HG02623 (cell line): ENCODE data around the gene CEP128.
A peak's percentile ranks its signal among the peaks of the same experiment; 100 is the strongest.
"Not testable (repeated sequence)": the region's sequence is repeated elsewhere in the genome, so short reads cannot be mapped to it uniquely, and the experiment has no call there.

Source experiments
- ATAC-seq: cut with Tn5 transposase; IDR thresholded peaks from one replicate; pipeline ENCODE4 v1.9.1; 2021; ENCODE audit warnings: moderate library complexity; ENCODE audit not compliant: unreplicated experiment

The CEP128 gene

DNA sequence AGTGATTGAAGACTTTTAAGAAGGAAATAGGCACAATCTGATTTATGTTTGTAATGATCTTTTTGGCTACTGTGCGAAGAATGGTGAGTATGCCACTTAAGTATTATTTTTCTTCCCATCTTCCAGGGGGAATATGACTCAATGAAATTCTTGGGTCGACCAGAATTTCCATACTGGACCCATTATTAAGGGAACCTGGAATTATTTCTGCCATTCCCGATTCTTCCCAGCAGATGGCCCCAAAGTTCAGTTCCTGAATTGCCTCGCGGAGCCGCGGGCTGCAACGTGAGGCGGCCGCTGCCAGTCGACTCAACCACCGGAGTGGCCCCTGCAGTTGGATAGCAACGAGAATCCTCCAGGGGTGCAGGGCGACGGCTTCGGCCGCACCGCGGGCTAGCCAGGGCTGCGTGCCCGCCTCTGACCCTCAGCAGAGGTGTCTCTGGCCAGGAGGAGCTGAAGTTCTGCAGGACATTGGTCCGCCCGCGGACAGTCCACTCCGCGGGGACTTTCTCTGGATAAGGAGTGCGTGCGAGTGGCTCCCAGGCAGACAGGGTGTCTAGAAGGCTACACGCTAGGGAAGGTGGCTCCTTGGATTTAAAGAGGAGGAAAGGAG is 13.3 kb upstream of the CEP128 start:
- ATAC-seq, result no peak

DNA sequence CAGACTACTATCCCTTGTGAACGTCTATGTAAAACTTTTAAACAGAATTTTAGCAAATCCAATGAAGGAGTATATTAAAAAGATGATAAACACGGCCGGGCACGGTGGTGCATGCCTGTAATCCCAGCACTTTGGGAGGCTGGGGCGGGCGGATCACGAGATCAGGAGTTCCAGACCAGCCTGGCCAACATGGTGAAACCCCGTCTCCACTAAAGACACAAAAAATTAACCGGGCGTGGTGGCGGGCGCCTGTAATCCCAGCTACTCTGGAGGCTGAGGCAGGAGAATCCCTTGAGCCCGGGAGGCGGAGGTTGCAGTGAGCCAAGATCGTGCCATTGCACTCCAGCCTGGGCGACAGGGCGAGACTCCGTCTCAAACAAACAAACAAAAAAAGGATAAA is 11.7 kb upstream of the CEP128 start:
- not testable (repeated sequence) for ATAC-seq

DNA sequence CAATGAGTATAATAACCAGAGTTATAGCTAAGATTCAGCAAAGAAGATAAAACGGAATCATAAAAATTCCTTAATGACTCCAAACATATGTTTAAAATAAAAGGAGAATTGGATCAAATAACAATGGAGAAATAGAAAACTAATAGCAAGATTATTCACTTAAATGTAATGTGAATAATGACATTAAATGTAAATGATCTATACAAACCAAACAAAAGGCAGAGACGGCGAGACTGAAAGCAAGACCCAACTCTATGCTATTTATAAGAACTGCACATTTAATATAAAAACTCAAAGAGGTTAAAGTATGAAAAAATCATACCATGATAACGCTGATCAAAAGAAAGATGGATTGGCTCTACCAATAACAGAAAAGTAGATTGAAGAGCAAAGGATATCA is 10.0 kb upstream of the CEP128 start:
- no peak for ATAC-seq

DNA sequence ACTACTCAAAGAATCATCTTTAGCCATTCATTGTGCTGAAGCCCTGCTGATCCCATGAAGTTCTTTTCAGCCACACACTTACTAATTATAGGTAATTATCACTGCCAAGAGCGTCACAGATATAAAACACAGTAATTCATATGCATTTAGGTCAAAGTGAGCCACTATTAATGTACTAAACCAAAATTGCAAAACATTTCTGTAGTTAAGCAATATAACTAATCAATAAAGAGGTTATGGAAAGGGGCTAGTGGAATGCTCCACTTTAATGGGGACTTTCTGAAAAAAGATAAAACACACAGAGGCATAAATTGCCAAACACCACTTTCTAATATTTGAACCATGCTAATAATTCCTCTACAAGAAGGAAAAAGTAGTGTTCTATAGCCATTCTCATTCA is 6.8 kb upstream of the CEP128 start:
- no peak for ATAC-seq

DNA sequence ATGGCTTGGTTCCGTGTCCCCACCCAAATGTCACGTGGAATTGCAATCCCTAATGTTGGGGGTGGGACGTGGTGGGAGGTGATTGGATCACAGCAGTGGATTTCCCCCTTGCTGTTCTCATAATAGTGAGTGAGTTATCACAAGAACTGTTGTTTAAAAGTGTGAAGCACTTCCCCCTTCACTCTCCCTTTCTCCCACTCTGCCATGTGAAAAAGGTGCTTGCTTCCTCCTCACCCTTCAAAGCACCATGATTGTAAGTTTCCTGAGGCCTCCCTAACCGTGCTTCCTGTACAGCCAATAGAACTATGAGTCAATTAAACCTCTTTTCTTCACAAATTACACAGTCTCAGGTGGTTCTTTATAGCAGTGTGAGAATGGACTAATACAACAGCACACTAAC is 5.3 kb upstream of the CEP128 start:
- ATAC-seq, result no peak

DNA sequence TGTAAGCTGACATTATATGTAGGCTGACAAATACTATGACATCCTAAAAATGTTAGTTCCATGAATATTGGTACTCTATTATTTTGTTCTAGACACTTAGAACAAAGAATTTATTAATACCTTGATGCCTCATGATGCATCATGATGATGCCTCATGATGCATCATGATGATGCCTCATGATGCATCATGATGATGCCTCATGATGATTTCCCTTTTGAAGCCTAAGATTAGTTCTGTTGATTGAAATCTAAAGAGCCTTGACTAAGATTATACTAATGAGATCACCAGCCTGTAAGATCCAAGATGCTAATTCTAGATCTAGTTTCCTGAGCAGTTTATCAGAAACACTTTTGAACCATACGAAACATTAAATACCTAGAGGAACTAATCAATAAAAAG is 4.6 kb upstream of the CEP128 start:
- no peak for ATAC-seq

DNA sequence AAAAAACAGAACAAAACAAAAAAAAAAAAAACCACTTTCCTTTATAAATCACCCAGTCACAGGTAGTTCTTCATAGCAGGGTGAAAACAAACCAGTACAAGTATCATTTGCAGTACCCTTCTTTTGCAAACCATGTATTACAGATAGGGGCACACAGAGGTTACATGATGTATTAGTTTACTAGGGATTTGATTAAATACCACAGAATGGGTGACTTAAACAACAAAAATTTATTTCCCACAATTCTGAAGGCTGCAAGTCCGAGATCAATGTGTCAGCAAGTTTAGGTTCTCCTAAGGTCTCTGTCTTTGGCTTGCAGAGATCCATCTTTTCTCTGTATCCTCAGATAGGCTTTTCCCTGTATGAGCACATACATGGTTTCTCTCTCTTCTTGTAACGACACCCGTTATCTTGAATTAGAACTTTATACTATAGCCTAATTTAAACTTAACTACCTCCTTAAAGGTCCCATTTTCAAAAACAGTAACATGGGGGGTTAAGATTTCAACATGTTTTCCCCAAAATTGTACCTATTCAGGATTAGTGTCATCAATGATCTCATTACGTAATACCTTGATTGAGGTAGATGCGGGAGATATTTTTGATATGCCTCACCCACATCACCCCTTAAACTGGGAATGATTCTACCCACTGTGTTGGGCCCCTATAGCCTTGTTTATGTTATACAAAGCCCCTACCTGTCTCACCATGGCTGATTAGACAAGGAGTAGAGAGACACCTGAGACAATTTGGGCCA is 3.5 kb upstream of the CEP128 start:
- ATAC-seq, result no peak

DNA sequence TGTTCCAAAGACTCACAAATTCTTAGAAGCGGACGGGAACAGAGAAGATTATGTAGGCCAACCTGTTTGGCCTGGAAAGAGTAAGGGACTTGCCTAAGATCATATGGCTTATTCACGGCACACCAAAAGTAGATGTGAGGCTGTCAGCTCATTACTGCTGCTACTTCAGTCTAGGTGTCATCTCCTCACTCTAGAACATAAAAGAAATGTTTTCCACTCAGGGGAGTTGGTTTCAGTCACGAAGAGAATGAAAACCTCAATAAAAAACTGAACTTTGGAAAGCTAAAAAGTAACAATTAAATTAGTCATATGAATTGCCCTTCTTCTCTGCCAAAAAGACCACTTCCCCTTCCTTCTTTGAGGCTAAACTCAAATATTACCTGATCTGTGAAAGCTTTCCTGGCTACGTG is 658 bp upstream of the CEP128 start:
- peak; percentile 7 for ATAC-seq

DNA sequence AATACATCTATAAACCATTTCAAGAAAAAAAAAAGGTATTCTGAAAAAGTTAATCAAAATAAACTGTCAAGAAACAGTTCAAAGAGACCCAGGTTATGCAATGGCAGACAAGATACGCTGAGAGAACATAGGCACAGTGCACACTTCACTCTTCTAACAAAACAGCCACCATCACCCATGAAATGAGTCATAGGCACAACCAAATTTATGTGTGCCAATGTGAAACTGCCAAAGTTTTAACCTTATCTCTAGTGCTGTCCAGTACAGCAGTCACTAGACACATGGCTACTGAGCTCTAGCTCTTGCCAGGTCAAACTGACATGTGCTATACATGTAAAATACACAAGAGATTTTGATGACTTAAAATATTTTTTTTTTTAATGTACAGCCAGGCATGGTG is 1.4 kb downstream of the CEP128 start:
- no peak for ATAC-seq

DNA sequence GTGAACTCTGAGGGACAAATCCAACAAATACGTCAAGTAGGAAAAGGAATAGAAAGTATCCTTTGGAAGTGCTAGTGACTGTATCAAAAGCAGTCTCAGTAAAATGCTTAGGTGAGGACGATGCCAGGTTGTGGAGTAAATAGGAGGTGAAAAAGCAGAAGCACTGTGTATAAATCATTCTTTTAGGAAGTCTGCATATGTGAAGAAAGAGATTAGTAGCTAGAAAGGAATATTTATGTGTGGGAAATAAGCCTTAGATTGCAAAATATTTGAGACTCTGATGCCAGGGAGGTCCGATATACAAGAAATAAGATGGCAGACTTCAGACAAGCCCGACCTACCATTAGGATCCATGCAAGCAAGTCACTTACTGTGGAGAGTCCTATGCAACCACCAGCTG is 7.9 kb downstream of the CEP128 start:
- ATAC-seq, result no peak

DNA sequence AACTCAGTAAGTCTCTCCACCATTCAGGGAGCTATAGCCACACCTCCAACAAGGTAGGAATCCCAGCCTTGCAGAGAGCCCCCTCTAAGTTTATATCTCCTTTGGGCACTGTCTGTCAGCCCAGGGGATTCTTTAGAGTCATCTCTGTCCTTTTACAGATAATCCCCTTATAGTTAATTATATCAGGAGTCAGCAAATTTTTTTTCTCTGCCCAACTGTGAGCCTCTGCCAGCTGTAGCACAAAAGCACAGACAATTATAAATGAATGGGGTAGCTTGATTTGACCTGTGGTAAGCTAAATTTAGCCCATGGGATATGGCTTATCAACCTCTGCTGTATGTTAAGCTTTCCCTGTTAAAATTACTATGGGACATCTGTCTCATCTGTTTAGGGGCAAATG is 8.3 kb downstream of the CEP128 start:
- ATAC-seq, result no peak

DNA sequence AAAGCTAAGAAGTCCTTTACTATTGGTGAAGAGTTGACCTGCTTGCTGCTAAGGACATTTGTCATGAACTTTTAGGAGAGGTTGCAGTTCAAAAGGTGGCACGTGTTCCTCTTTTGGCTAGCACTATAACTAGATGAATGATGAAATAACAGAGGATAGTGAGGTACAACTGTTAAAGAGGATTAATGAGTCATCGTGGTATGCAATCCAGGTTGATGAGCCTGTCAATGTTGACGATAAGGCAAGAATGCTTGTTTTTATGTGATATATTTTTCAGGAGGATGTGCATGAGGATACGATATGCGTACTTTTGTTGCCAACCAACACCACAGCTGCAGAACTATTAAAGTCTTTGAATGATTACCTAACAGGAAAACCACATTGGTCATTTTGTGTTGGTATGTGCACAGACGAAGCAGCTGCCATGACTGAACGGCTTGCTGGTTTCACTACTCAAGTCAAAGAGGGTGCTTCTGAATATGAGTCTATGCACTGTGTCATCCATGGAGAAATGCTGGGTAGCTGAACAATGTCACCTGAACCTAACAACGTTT is 10.6 kb downstream of the CEP128 start:
- ATAC-seq, result peak; percentile 99

DNA sequence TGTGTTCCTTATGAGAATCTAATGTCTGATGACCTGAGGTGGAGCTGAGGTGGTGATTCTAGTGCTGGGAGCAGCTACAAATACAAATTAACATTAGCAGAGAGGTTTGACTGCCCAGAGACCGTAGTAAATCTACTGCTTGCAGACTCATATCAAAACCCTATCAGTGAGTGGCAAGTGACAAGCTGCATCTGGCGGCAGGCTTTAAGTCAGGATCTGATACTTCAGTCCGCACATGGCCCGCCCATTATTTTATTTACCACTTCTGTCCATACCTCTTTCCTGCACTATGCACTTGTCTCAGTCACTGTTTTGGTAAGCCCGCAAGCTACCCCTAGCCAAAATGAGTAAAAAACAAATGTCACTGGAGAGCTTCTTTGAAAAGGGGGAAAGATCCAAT is 11.4 kb downstream of the CEP128 start:
- no peak for ATAC-seq

DNA sequence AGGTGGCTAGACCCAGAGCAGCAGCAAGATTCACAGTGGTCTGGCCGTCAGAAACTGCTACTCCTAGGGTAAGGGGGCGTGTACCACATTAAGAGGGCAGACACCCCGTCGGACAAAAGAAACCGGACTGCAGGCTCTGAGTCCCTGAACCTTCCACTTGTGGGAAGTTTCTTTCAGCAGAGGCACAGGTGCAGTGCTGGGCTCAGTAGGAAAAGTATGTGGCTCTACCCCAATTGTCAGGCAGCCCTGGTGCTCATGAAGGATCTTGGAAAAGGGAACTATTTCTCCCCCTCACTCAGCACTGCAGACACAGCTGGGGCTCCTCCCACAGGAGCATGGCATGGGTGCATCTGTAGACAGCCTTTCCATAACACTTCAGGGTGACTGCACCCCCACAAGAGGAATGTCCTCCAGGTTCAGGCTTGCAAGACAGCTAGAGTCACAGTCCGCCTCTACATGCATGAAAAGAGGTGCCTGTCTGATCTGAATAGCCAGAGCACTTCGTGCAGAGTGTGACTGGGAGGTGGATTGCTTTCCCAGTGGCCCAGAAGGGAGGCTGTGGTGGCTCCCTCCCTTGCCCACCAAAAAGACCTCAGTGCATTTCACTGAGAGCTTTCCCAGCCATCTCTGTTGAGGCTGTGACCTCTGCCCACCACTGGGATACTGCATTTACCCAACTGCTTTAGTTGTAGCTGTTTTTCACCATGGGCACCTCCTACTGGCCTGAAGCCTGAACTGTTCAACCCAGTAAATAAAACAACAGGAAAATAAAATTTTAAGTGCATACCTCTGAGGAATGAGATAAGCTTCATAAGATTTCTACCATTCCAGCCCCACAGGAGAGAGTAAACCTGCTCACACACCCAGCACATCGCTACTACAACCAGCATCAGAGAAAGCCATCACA is 14.2 kb downstream of the CEP128 start:
- ATAC-seq, result no peak

DNA sequence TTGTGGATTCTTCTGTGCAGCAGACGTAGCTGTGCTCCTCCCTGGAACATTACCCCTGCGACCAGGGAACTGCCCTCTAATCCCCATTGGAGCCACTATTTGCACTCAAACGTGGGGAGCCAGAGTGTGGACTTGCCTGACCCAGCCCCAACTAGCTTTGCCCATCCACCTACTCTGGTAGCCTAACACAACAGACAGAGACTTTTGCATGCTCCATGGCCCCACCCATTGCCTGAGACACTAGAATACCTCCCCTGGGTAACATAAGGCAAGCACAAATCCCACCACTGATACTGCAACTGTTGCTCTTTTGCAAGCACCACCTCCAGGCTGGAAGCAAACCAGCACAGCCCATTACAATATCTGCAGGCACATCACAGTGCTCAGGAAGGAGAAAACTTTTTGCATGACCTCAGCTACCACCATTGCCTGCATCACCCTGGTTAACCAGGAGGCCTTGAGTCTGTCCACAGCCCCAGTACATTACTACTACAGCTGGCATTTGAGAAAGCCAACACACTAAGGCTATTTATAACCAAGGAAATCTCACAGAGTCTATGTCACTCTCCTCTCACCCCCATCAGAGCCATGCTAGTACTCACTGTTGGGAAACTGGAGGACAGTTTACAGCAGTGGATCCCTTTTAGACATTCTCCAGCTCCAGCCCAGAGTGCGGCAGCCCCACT is 15.0 kb downstream of the CEP128 start:
- no peak for ATAC-seq

DNA sequence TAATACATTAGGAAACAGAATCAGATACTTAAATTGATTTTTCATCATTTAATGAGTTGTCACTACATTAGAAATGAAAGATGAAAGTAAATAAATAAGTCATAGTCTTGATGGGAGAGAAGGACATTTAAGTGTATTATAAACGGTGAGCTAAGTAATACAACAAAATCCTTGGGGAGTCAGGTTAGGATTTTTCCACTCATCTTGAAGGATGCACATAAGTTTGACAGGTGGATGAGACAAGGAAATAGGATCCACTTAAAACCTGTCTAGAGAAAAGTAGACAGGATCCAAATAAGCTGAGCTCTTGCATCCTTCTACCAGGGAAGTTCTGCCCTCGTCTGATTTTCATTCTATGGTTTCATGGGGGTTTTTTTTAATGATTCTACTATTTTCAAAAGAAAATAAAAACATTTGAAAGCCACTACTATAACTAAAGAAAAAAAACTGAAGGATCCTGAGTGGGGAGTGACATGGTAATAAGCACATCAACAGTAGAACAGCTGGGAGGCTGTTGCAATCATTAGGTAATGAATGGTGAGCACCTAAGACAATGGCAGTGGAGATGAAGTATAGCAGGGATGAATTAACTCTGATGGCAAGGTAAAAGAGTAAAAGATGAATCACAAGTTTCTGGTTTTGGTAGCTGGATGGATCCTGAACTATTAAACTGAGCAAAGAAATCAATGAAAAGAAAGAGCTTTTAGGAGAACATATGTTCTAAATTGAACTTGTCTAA is 17.0 kb downstream of the CEP128 start:
- ATAC-seq, result no peak

DNA sequence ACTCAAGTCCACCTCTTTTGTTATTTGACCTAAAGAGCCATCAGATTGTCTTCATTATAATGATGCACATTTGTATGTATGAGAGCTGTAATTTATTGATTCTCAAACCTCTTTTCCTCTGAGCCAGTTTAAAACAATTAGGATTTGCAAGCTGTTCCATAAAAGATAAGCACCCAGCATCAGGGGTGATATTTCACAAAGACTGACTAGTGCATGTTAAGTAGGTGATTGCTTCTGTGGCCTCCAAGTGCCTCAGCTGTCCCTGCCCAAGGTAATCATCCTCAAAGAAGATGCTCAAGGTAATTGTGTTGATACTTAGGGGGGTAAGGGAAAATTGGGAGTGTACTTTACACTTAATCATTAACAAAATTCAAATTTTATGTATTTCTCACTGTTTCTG is 18.2 kb downstream of the CEP128 start:
- ATAC-seq, result no peak

DNA sequence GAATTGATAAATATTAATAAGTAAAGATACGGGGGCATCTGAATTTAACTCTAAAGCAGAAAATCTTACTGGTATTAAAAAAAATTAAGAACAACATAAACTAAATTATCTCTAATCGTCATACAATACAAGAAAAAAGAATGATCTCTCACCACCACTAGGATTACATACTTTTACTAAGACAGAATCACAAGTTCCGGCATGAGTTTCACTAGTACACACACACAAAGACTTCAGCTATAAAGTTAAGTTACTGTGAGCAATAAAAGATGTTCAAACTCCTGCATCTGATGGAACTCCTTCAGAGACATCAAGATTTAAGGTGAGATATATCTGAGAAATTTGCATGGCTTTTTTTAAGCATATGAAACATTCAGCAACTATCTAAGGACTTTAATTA is 21.9 kb downstream of the CEP128 start:
- ATAC-seq, result no peak

DNA sequence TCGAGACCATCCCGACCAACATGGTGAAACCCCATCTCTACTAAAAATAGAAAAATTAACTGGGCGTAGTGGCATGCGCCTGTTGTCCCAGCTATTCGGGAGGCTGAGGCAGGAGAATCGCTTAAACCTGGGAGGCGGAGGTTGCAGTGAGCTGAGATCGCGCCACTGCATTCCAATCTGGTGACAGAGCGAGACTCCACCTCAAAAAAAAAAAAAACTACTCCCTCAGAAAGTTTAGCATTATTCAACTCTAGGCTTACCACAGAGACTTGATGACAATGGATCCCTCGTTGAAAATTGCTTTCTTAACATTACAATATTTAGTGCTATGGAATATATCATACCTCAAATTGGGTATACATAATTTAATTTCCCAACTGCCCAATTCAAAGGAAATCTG is 29.5 kb downstream of the CEP128 start:
- ATAC-seq, result not testable (repeated sequence)

DNA sequence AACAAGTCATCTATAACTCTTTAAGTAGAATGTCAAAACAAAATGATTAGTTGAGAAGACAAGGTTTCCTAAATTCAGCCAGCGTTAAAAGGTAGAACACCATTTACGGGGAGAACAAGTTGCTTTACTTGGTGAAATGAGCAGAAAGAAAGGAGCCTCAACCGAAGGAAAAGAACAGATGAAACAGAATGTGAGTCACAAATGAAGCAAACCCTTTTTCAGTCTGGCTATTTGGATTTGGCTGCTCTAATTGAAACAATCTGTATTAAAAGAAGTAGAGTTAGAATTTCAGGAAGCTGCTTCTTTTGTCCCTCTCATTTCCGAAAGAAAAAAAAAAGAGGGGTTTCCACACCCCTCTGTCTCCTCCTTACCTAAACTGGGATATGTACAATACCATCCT is 34.6 kb downstream of the CEP128 start:
- ATAC-seq, result no peak
